Measurements from ENCODE around the gene RNF145. TPM values are rescaled to one million over a fixed set of nuclear protein-coding genes. Genes with fewer than 3 reads are reported as not detected.
"Not testable (repeated sequence)": the region's sequence is repeated elsewhere in the genome, so short reads cannot be mapped to it uniquely, and the experiment has no call there.

Gene RNF145
- total and polyA plus RNA-seq, 8 donors: 7.0 to 96.9 (median 45.8) TPM

GRCh38 chr5:159149085-159149484 is 60.3 kb downstream of the RNF145 start:
- H3K4me3 ChIP-seq: no peak overlapping the region
- H3K27me3 ChIP-seq: no peaks in the 10 kb centered on the region
- no peaks in the 10 kb centered on the region for H3K9me3 ChIP-seq
- no peak for DNase-seq
- intact Hi-C loops (cut with DNase I; ENCODE audit: low total_unique reads): no loop called here
- H3K27ac ChIP-seq: no peak overlapping the region
- TF ChIP-seq POLR2AphosphoS5 (IDR thresholded peaks at IDR 0.05): no peak
- TF ChIP-seq EP300 (IDR thresholded peaks at IDR 0.05): no peak
- TF ChIP-seq POLR2A (IDR thresholded peaks at IDR 0.05): no peak
- no peak for TF ChIP-seq CTCF (IDR thresholded peaks at IDR 0.05)
- H3K36me3 ChIP-seq: peaks cover 0 to 5% (median 0%) of the 10 kb centered on the region in 4 donors
- no peaks in the 10 kb centered on the region for H3K4me1 ChIP-seq
- WGBS, 5 donors: 86 to 94% (median 90%) methylated on average over 7 of the region's 7 CpGs

- H3K4me1 ChIP-seq: no peaks in the 10 kb centered on the region
- TF ChIP-seq POLR2A (IDR thresholded peaks at IDR 0.05) (no peak), EP300 (IDR thresholded peaks at IDR 0.05) (no peak), POLR2AphosphoS5 (IDR thresholded peaks at IDR 0.05) (no peak), CTCF (IDR thresholded peaks at IDR 0.05) (no peak)
- no peak for DNase-seq
- intact Hi-C loops (cut with DNase I; ENCODE audit: low total_unique reads): no loop called here
- WGBS, 5 donors: 46 to 70% (median 60%) methylated on average over 1 of the region's 1 CpG
- no peak overlapping the region for H3K4me3 ChIP-seq
- H3K36me3 ChIP-seq: no peaks in the 10 kb centered on the region
- no peak overlapping the region for H3K27ac ChIP-seq
- no peaks in the 10 kb centered on the region for H3K27me3 ChIP-seq
- H3K9me3 ChIP-seq: no peaks in the 10 kb centered on the region
Observed at GRCh38 chr5:159147976-159148375, 61.4 kb downstream of the RNF145 start.

GRCh38 chr5:159146839-159147238 is 62.5 kb downstream of the RNF145 start:
- DNase-seq: no peak
- Histone ChIP-seq H3K4me3 (no peak overlapping the region), H3K27me3 (no peaks in the 10 kb centered on the region), H3K36me3 (no peaks in the 10 kb centered on the region), H3K27ac (no peak overlapping the region), H3K4me1 (no peaks in the 10 kb centered on the region), H3K9me3 (no peaks in the 10 kb centered on the region)
- TF ChIP-seq POLR2AphosphoS5 (IDR thresholded peaks at IDR 0.05) (no peak), EP300 (IDR thresholded peaks at IDR 0.05) (no peak)
- WGBS, 5 donors: 40 to 77% (median 62%) methylated on average over 3 to 4 of the region's 4 CpGs
- intact Hi-C loops (cut with DNase I; ENCODE audit: low total_unique reads): no loop called here

- H3K27ac ChIP-seq; H3K4me1 ChIP-seq; H3K4me3 ChIP-seq; H3K9me3 ChIP-seq; DNase-seq; H3K27me3 ChIP-seq; intact Hi-C loops (cut with DNase I; ENCODE audit: low total_unique reads); H3K36me3 ChIP-seq: not testable (repeated sequence)
- 94 to 100% (median 96%) methylated on average over 1 of the region's 1 CpG for WGBS, 5 donors
Observed at GRCh38 chr5:159145160-159145559, 64.2 kb downstream of the RNF145 start.

GRCh38 chr5:159139802-159140201 is 69.6 kb downstream of the RNF145 start:
- H3K4me3 ChIP-seq: no peak overlapping the region
- no peaks in the 10 kb centered on the region for H3K36me3 ChIP-seq
- no peaks in the 10 kb centered on the region for H3K9me3 ChIP-seq
- peaks cover 0 to 21% (median 5%) of the 10 kb centered on the region in 3 donors for H3K27me3 ChIP-seq
- TF ChIP-seq POLR2AphosphoS5 (IDR thresholded peaks at IDR 0.05): no peak
- no peak for TF ChIP-seq CTCF (IDR thresholded peaks at IDR 0.05)
- TF ChIP-seq EP300 (IDR thresholded peaks at IDR 0.05): no peak
- no peaks in the 10 kb centered on the region for H3K4me1 ChIP-seq
- intact Hi-C loops (cut with DNase I; ENCODE audit: low total_unique reads): no loop called here
- DNase-seq: no peak
- H3K27ac ChIP-seq: no peak overlapping the region
- 50 to 64% (median 57%) methylated on average over 6 to 7 of the region's 7 CpGs for WGBS, 5 donors
